ENCODE data around the gene CSF1.
"Not testable (repeated sequence)": the region's sequence is repeated elsewhere in the genome, so short reads cannot be mapped to it uniquely, and the experiment has no call there.

CSF1 gene

DNA sequence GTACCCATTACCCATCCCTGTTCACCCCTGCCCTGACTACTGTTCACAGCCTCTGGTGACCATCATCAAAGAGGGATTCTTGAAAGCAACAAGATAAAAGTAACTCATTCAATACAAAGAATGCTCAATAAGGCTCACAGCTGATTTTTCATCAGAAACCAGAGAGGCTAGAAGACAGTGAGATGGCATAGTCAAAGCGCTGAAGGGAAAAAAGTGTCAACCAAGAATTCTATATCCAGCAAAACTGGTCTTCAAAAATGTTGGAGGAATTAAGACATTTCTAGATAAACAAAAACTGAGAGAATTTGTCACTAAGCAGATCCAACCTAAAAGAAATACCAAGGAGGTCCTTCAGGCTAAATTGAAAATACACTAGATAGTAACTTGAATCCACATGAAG is 27.1 kb downstream of the CSF1 start:
- DNase-seq (ENCODE audit: low spot score), result no peak

GRCh38 chr1:109938556-109938955 is 27.9 kb downstream of the CSF1 start:
- DNase-seq (ENCODE audit: low spot score), result no peak

GRCh38 chr1:109942434-109942833 is 31.8 kb downstream of the CSF1 start:
- no peak for DNase-seq (ENCODE audit: low spot score)

DNA sequence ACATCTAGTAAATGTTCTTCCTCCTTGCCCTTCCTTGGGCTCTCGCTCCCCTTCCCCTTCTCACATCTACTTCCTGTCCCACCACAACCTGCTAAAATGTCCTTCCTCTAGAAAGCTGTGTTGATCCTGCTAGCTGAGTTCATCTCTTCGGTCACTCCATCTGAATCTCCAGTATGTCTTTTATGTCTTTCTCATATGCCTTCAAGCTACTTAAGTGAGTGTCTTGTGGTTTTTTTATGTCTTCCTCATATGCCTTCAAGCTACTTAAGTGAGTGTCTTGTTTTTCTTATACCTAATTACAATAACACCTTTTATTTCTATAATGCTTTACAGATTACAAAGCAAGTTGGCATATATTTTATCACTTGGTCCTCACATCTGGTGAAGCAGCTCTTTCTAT is 33.9 kb downstream of the CSF1 start:
- no peak for DNase-seq (ENCODE audit: low spot score)

GRCh38 chr1:109946511-109946910 is 35.9 kb downstream of the CSF1 start:
- no peak for DNase-seq (ENCODE audit: low spot score)

GRCh38 chr1:109947582-109948284 is 37.1 kb downstream of the CSF1 start:
- no peak for DNase-seq (ENCODE audit: low spot score)

DNA sequence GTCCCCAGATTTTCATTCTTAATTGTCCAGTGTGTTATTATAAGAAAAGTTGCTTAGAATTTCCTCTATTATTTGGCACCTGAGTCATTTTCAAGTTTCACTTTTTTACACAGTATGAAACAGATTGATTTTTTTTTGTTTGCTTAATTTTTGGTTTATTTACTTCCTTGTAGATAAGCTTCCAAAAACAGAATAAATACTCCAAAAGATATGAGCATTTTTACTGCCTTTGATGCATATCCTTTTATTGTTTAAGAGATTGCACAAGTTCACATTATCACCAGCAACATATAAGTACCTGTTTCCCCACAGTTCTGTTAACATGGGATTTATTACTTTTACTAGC is 37.6 kb downstream of the CSF1 start:
- no peak for DNase-seq (ENCODE audit: low spot score)

DNA sequence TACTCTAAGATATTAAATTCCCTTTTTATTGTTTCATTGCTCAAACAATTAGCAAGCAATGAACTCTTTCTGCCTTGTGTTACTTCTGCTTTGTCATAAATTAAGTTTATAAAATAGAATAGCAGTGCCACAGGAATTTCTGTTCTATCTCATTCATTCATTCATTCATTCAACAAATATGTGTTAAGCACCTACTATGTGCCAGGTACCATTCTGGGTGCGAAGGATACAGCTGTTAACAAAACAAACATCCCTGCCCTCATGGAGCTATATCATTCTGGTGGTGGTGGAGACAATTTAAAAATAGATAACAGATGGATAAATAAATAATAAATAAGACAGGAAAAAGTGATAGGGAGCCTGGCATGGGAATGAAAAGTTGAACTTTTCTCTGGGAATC is 39.4 kb downstream of the CSF1 start:
- DNase-seq (ENCODE audit: low spot score), result no peak

GRCh38 chr1:109950509-109950908 is 39.9 kb downstream of the CSF1 start:
- no peak for DNase-seq (ENCODE audit: low spot score)

DNA sequence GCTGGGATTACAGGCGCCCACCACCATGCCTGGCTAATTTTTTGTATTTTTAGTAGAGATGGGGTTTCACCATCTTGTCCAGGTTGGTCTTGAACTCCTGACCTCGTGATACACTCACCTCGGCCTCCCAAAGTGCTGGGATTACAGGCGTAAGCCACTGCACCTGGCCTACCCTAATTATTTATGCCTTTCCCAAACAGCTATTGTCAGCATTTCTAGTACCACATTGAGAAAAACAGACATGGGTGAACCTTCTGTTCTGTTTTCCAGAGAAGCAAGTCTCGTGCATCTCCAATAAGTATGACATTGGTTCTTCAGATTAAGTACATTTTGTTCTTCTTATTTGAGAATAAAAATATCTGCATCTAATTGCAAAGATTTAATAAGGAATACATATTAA is 40.9 kb downstream of the CSF1 start:
- not testable (repeated sequence) for DNase-seq (ENCODE audit: low spot score)

DNA sequence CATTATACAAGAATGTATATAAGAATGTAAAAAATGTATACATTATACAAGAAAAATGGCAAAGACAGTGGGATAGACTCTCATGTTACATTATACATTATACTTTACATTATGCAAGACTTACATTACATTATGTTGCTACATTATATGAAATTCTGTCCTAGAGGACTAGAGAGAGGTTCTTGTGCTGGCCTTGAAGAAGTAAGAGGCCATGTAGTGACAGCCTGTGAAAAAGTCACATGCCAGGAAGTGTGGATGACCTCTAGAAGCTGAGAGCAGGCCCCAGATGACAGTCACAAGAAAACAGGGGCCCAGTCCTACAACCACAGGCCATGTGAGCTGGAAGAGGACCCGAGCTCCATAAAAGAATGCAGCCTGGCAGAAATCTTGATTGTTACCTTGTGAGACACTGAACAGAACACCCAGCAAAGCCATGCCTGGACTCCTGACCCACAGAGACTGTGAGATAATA is 43.4 kb downstream of the CSF1 start:
- DNase-seq (ENCODE audit: low spot score), result no peak

GRCh38 chr1:109959632-109959973 is 49.0 kb downstream of the CSF1 start:
- no peak for DNase-seq (ENCODE audit: low spot score)

GRCh38 chr1:109959974-109960744 is 49.5 kb downstream of the CSF1 start:
- no peak for DNase-seq (ENCODE audit: low spot score)

- no peak for DNase-seq (ENCODE audit: low spot score)
These were observed 50.1 kb downstream of the CSF1 start for GRCh38 chr1:109960745-109961094.

GRCh38 chr1:109963864-109964263 is 53.2 kb downstream of the CSF1 start:
- DNase-seq (ENCODE audit: low spot score), result no peak

DNA sequence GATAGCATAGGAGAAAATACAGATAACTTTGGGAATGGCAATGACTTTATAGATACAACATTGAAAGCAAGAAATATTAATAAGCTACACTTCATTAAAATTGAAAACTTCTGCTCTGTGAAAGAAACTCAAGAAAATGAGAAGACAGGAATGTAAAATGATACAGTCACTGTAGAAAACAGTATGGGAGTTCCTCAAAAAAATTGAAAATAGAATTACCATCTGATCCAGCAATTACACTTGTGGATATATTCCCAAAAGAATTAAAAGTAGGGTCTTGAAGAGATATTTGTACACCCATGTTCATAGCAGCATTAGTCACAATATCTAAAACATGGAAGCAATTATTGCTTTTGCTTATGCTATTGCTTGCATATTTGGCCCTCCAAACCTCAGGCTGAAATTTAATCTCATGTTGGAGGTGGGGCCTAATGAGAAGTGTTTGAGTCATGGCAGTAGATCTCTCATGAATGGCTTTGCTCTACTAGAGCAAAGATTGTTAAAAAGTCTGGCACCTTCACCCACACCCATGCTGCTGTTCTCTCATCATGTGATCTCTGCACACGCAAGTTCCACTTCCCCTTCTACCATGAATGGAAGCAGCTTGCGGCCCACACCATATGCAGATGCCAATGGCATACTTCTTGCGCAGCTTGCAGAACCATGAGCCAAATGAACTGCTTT is 58.6 kb downstream of the CSF1 start:
- DNase-seq (ENCODE audit: low spot score), result no peak

DNA sequence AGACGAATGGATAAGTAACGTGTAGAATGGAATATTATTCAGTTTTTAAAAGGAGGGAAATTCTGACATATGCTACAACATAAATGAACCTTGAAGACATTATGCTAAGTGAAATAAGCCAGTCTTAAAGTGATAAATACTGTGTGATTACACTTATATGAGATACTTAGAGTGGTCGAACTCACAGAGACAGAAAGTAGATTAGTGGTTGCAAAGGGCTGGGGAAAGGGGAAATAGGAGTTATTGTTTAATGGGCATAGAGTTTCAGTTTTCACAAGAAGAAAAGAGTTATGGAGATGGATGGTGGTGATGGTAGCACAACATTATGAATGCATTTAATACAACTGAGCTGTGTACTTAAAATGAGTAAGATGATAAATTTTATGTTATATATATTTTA is 59.3 kb downstream of the CSF1 start:
- no peak for DNase-seq (ENCODE audit: low spot score)

DNA sequence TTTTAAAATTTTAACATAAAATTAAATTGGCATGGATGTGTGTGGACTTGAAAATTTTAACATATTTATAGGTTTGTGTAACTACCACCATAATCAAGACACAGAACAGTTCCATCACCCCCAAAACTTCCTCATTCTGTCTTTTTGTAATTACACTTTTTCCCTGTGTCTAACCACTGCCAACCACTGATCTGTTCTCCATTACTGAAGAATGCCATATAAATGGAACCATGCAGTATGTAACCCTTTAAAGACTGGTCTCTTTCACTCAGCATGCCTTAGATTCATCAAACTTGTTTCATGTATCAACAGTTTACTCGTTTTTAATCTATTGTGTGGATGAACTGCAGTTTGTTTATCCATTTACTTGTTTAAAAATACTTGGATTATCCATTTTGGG is 60.9 kb downstream of the CSF1 start:
- no peak for DNase-seq (ENCODE audit: low spot score)

DNA sequence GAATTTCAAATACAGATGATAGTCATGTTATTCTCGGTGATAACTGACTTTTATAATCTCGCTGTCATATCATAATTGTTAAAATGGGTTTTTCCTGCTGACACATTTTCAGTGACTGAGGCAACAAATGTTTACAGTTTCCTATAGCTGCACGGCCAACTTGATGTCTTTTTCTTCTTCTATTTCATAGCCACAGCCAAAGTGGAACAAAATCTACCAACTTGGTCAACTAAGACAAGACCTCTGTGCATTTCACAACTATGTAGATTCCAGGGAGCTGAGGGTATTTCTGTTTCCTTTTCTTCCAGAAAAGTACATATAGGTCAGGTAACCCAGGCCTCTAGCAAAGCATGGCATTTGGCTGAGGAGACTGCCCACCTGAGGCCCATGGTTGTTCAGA is 63.5 kb downstream of the CSF1 start:
- no peak for DNase-seq (ENCODE audit: low spot score)

DNA sequence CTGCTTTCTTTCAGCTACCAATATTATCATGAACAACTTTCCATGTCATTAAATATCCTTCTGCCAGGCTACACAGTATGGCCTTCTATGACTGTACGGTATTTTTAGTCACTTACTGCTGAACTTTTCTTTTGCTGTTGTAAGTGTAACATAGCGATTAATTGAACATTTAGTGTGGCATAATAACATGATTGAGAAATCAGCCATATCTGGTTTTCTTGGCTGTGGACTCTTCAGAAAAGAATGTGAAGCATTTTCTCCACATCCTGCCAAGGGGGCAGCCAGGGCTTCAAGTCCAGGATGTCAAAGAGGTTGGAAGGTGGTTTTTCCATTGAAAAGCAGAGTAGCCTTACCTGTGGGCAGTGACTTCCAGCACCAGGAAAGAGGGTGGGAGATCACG is 65.1 kb downstream of the CSF1 start:
- DNase-seq (ENCODE audit: low spot score), result no peak

- DNase-seq (ENCODE audit: low spot score), result no peak
These were observed 66.1 kb downstream of the CSF1 start for GRCh38 chr1:109976762-109977161.

GRCh38 chr1:109977225-109977624 is 66.6 kb downstream of the CSF1 start:
- no peak for DNase-seq (ENCODE audit: low spot score)

DNA sequence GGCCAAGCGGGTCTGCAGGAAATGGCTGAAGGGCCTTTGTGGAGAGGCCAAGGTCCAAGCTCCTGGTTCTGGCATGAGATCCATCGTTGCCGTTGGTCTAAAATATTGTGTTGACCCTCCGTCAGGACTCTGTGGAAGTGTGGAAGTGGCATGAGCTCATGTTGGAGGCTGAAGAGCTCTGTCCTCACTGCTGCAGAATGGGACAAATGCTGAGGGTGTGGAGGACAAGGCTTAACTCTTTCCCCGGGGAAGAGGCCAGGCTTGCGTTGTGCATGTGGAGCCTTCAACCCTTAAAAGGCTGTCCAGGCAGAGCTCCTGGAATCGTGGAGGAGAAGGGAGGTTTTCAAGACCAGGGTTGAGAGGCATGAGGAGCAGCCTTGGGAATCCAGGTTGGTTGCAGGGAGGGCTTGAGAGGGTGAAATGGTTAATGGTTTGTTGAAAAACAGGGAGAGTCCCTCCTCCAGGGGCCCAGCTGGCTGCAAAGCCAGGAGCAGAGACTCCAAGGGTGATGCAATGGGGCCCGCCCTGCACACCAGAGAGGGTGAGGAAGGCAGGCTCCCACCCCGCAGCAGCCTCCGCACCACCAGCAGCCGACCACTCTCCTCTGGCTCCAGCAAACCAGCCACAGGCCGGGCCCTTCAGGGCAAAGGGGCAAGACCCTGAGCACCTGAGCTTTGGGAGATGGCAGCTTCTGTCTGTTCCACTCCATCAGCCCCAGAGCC is 67.2 kb downstream of the CSF1 start:
- DNase-seq (ENCODE audit: low spot score), result no peak

All from globus pallidus (tissue), 1 donor.